ENCODE data around the gene CLN6. TPM values are rescaled to one million over a fixed set of nuclear protein-coding genes. Genes with fewer than 3 reads are reported as not detected.

CLN6 gene
- total RNA-seq, 2 experiments from 2014 or later, result 8.0 to 8.1 TPM

DNA sequence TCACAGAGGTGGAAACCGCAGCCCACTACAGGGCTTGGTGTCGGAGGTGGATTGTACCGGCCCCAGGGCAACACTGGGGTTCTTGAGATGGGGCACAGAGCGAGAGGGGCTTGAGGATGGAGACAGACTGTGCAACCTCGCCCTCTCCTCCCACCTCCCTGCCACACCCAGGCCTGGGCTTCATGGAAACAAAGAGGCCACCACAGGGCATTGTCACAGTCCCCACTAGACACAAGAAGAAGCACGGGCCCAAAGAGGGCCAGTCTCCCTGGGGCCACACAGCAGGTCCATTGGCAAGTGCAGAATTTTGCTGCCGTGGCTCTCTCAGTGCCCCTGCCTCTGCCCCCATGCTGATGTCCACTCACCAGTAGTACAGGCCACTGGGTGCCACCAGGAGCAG, 20.3 kb downstream of the CLN6 start:
- Mint-ChIP-seq H3K27me3 (no peaks in the 10 kb centered on the region), H3K36me3 (ENCODE audit: low read depth) (no peaks in the 10 kb centered on the region), H3K4me1 (ENCODE audit: low read depth) (peaks cover 22% of the 10 kb centered on the region), H3K9me3 (no peaks in the 10 kb centered on the region), H3K4me3 (no peak overlapping the region), H3K27ac (peak overlapping the region; percentile 46)
- intact Hi-C loops (cut with DNase I, micrococcal nuclease), result no loop called here
- DNase-seq (no peak), ATAC-seq (ENCODE audit: poor library complexity) (no peak)
- Histone ChIP-seq H3K27ac (ENCODE audit: low read depth in 1 of 2, low read length in 2 of 2) (no peak overlapping the region), H3K9me3 (ENCODE audit: control insufficient read depth in 1 of 2, insufficient read depth in 1 of 2, low read length in 2 of 2) (no peaks in the 10 kb centered on the region), H3K36me3 (ENCODE audit: insufficient read depth, low read length) (peaks cover 4% of the 10 kb centered on the region), H3K4me1 (ENCODE audit: insufficient read depth, low read length) (peaks cover 55% of the 10 kb centered on the region), H3K27me3 (ENCODE audit: control insufficient read depth in 1 of 2, insufficient read depth in 2 of 2, low read length in 2 of 2) (no peaks in the 10 kb centered on the region), H3K4me3 (ENCODE audit: low read length) (no peak overlapping the region)
- ChIA-PET CTCF (no interaction called here), POLR2A (no interaction called here)
- TF ChIP-seq, protein P1, sequence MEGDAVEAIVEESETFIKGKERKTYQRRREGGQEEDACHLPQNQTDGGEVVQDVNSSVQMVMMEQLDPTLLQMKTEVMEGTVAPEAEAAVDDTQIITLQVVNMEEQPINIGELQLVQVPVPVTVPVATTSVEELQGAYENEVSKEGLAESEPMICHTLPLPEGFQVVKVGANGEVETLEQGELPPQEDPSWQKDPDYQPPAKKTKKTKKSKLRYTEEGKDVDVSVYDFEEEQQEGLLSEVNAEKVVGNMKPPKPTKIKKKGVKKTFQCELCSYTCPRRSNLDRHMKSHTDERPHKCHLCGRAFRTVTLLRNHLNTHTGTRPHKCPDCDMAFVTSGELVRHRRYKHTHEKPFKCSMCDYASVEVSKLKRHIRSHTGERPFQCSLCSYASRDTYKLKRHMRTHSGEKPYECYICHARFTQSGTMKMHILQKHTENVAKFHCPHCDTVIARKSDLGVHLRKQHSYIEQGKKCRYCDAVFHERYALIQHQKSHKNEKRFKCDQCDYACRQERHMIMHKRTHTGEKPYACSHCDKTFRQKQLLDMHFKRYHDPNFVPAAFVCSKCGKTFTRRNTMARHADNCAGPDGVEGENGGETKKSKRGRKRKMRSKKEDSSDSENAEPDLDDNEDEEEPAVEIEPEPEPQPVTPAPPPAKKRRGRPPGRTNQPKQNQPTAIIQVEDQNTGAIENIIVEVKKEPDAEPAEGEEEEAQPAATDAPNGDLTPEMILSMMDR (IDR thresholded peaks at IDR 0.05), result no peak

DNA sequence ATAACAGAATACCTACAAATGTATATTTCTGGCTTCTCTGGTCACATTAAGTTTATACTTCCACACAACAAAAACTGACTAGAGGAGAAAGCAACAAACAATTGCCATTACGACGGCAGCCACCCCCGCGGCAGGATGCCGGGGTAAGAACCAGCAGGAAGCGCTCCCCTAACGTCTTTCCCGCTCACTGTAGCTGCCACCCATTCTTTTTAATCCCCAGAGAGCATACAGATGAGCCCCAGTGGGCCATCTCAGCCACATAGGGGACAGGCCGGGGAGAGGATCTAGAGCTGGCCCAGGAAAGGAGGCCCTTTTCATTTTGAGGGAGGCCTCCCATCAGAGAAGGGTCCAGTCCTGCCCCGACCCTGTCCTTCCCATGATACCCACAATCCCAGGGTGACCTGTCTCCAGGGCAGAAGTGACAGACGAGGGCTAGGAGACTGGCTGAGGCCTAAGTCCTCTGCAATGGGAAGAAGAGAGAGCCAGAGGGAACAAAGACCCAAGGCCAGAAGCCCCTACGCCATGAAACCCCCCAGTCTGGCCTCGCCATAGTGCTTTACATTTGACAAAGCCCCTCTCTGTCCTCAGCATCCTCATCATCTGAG, 20.8 kb downstream of the CLN6 start:
- Mint-ChIP-seq H3K9me3 (no peaks in the 10 kb centered on the region), H3K27me3 (no peaks in the 10 kb centered on the region), H3K4me1 (ENCODE audit: low read depth) (peaks cover 22% of the 10 kb centered on the region), H3K27ac (peak overlapping the region; percentile 61), H3K4me3 (no peak overlapping the region), H3K36me3 (ENCODE audit: low read depth) (no peaks in the 10 kb centered on the region)
- Histone ChIP-seq H3K27ac (ENCODE audit: low read depth in 1 of 2, low read length in 2 of 2) (no peak overlapping the region), H3K4me1 (ENCODE audit: insufficient read depth, low read length) (peaks cover 58% of the 10 kb centered on the region), H3K9me3 (ENCODE audit: control insufficient read depth in 1 of 2, insufficient read depth in 1 of 2, low read length in 2 of 2) (no peaks in the 10 kb centered on the region), H3K4me3 (ENCODE audit: low read length) (no peak overlapping the region), H3K36me3 (ENCODE audit: insufficient read depth, low read length) (peaks cover 4% of the 10 kb centered on the region), H3K27me3 (ENCODE audit: control insufficient read depth in 1 of 2, insufficient read depth in 2 of 2, low read length in 2 of 2) (no peaks in the 10 kb centered on the region)
- TF ChIP-seq, protein P1 (IDR thresholded peaks at IDR 0.05), result no peak
- POLR2A ChIA-PET, result no interaction called here
- ATAC-seq (ENCODE audit: poor library complexity) (peak; percentile 35), DNase-seq (peak in 2 of 14 experiments; percentile 6 to 40)
- CTCF ChIA-PET, result no interaction called here
- intact Hi-C loops (cut with DNase I, micrococcal nuclease), result no loop called here

DNA sequence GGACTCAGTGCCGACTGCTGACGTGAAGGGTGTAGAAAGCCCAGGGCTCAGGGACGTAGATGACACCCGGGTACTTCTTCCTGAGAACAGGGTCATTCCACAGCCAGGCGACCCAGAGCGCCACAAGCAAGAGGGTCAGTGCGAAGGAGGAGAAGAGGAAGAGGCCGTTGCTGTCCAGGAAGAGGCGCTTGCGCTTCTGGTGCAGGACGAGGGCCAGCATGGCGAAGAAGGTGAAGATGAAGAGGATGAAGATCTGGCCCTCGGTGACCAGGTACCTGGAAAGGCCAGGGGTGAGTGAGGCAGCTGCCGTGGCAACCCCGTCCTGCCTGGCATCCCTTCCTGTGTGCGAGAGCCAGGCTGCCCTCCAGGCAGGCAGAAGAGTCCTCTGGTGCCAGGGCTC, 21.4 kb downstream of the CLN6 start:
- Histone ChIP-seq H3K4me1 (ENCODE audit: insufficient read depth, low read length) (peaks cover 58% of the 10 kb centered on the region), H3K36me3 (ENCODE audit: insufficient read depth, low read length) (peaks cover 4% of the 10 kb centered on the region), H3K27ac (ENCODE audit: low read depth in 1 of 2, low read length in 2 of 2) (no peak overlapping the region), H3K9me3 (ENCODE audit: control insufficient read depth in 1 of 2, insufficient read depth in 1 of 2, low read length in 2 of 2) (no peaks in the 10 kb centered on the region), H3K27me3 (ENCODE audit: control insufficient read depth in 1 of 2, insufficient read depth in 2 of 2, low read length in 2 of 2) (no peaks in the 10 kb centered on the region), H3K4me3 (ENCODE audit: low read length) (no peak overlapping the region)
- DNase-seq (no peak), ATAC-seq (ENCODE audit: poor library complexity) (no peak)
- TF ChIP-seq, protein P1 (IDR thresholded peaks at IDR 0.05), result no peak
- no peaks in the 10 kb centered on the region for H3K36me3 Mint-ChIP-seq (ENCODE audit: low read depth)
- H3K27ac Mint-ChIP-seq, result peak overlapping the region; percentile 61
- ChIA-PET CTCF (no interaction called here), POLR2A (no interaction called here)
- no peaks in the 10 kb centered on the region for H3K27me3 Mint-ChIP-seq
- no peak overlapping the region for H3K4me3 Mint-ChIP-seq
- peaks cover 22% of the 10 kb centered on the region for H3K4me1 Mint-ChIP-seq (ENCODE audit: low read depth)
- H3K9me3 Mint-ChIP-seq, result no peaks in the 10 kb centered on the region
- intact Hi-C loops (cut with DNase I, micrococcal nuclease), result no loop called here
